Measurements from ENCODE around the gene CBARP.

Gene CBARP

DNA sequence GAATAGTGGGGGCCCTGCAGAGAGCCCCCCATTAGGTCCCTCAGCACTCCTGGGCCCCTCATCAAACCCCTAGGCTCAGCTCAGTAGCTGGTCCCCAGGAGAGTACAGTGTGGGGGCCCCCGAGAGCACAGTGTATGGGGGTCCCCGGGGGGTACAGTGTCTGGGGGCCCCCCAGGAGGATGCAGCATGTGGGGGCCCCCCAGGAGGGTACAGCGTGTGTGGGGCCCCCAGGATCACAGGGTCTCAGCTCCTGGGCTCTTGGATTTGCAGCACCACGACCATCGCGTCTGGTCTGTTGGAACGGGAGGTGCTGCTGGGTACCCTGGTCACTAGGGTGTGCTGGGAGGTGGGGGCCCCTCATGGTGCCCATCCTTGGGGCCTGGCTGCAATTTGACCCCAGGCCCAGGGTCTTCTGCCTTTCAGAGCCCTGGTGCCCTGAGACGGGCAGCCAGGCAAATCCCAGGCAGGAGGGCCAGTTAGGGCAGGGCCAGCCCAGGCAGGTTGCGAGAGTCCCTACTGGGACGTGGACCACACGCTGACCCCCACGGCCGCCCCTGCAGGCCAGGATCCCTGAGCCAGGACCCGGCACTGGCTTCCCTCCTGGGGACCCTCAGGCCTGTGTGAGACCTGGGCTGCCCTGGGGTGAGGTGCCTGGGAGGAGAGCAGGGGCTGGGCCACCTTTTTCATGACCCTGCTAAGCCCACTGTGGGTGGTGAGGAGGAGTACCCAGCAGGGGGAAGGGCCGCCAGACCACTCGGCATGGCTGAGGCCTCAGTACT, 13.6 kb downstream of the CBARP start:
- Histone ChIP-seq H3K36me3 (ENCODE audit: insufficient read depth, low read length) (no peaks in the 10 kb centered on the region; the same call in 1 of the 2 replicates), H3K9me3 (ENCODE audit: low read depth, low read length) (no peaks in the 10 kb centered on the region), H3K9ac (ENCODE audit: insufficient read length) (no peak overlapping the region), H3K27ac (no peak overlapping the region), H3K4me3 (no peak overlapping the region)
- DNase-seq (ENCODE audit: low read depth, low spot score), result no peak
- TF ChIP-seq FOXP2 (optimal IDR thresholded peaks at IDR 0.05; ENCODE audit: control extremely low read depth, extremely low read length, insufficient read depth) (no peak), EZH2 (IDR thresholded peaks at IDR 0.05) (no peak), POLR2AphosphoS5 (IDR thresholded peaks at IDR 0.05; ENCODE audit: borderline replicate concordance, low read depth, low read length) (no peak)

DNA sequence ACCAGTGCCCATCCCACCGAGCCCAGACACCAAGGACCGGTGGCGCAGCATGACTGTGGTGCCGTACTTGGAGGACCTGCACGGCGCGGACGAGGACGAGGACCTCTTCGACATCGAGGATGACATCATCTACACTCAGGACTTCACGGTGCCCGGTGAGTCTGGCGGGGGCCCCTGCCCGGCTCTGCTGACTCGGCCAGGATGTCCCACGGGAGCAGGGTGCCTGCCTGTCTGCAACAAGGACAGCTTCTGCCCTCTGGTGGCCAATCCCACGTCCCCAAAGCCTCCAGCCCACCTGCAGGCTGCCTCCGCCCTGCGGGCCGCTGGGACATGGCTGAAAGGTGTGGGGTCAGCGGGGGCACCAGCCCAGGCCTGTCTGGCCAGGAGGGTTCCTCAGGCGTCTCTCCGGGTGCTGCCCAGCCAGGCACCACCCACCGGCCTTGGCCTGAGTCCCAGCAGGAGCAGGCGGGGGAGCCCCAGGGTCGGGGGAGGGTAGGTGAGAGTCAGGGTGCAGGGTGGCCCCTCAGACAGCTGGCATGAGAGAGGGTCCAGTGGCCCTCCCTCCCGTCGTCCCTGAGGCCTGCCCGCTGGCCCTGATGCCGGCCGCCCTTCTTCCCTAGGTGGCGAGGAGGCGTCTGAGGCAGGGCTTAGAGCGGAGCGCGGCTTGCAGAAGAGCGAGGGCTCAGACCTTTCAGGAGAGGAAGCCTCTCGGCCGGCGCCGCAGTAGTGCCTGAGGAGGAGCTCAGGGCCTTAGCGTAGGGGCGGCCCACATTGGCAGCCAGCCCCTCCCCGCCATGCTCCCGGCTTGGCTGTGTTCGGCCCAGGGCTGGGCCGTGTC, 14.6 kb downstream of the CBARP start:
- H3K9me3 ChIP-seq (ENCODE audit: low read depth, low read length), result no peaks in the 10 kb centered on the region
- TF ChIP-seq EZH2 (IDR thresholded peaks at IDR 0.05), result no peak
- no peak for TF ChIP-seq FOXP2 (optimal IDR thresholded peaks at IDR 0.05; ENCODE audit: control extremely low read depth, extremely low read length, insufficient read depth)
- TF ChIP-seq POLR2AphosphoS5 (IDR thresholded peaks at IDR 0.05; ENCODE audit: borderline replicate concordance, low read depth, low read length), result no peak
- no peak overlapping the region for H3K4me3 ChIP-seq
- DNase-seq (ENCODE audit: low read depth, low spot score), result no peak
- no peak overlapping the region for H3K9ac ChIP-seq (ENCODE audit: insufficient read length)
- H3K36me3 ChIP-seq (ENCODE audit: insufficient read depth, low read length), result no peaks in the 10 kb centered on the region; the same call in 1 of the 2 replicates
- H3K27ac ChIP-seq, result no peak overlapping the region

- Histone ChIP-seq H3K9ac (ENCODE audit: insufficient read length) (no peak overlapping the region), H3K4me3 (no peak overlapping the region), H3K36me3 (ENCODE audit: insufficient read depth, low read length) (no peaks in the 10 kb centered on the region; the same call in 1 of the 2 replicates), H3K27ac (no peak overlapping the region), H3K9me3 (ENCODE audit: low read depth, low read length) (no peaks in the 10 kb centered on the region)
- DNase-seq (ENCODE audit: low read depth, low spot score), result no peak
- no peak for TF ChIP-seq FOXP2 (optimal IDR thresholded peaks at IDR 0.05; ENCODE audit: control extremely low read depth, extremely low read length, insufficient read depth)
- TF ChIP-seq POLR2AphosphoS5 (IDR thresholded peaks at IDR 0.05; ENCODE audit: borderline replicate concordance, low read depth, low read length), result no peak
- no peak for TF ChIP-seq EZH2 (IDR thresholded peaks at IDR 0.05)
Measured at GRCh38 chr19:1222394-1222793, 15.4 kb downstream of the CBARP start.

DNA sequence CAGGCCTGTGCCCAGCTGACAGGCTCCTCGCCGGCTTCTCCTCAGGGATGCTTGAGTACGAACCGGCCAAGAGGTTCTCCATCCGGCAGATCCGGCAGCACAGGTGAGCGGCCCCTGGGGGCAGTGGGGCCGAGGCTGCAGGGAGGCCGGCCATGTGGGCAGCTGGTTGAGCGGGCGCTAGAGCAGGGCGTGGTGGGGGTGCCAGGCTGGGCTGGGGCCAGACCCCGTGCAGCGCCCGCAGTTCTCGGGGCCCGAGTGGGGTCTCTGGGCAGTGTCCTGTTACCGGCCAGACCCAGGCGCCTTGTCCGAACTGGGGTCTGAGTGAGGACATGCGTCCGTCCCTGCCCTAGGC, 15.9 kb downstream of the CBARP start:
- H3K27ac ChIP-seq, result no peak overlapping the region
- no peak overlapping the region for H3K9ac ChIP-seq (ENCODE audit: insufficient read length)
- no peak for TF ChIP-seq POLR2AphosphoS5 (IDR thresholded peaks at IDR 0.05; ENCODE audit: borderline replicate concordance, low read depth, low read length)
- no peak for TF ChIP-seq EZH2 (IDR thresholded peaks at IDR 0.05)
- TF ChIP-seq FOXP2 (optimal IDR thresholded peaks at IDR 0.05; ENCODE audit: control extremely low read depth, extremely low read length, insufficient read depth), result no peak
- no peaks in the 10 kb centered on the region for H3K9me3 ChIP-seq (ENCODE audit: low read depth, low read length)
- no peak for DNase-seq (ENCODE audit: low read depth, low spot score)
- no peak overlapping the region for H3K4me3 ChIP-seq
- no peaks in the 10 kb centered on the region; the same call in 1 of the 2 replicates for H3K36me3 ChIP-seq (ENCODE audit: insufficient read depth, low read length)

- no peak overlapping the region for H3K4me3 ChIP-seq
- TF ChIP-seq EZH2 (IDR thresholded peaks at IDR 0.05) (no peak), FOXP2 (optimal IDR thresholded peaks at IDR 0.05; ENCODE audit: control extremely low read depth, extremely low read length, insufficient read depth) (no peak), POLR2AphosphoS5 (IDR thresholded peaks at IDR 0.05; ENCODE audit: borderline replicate concordance, low read depth, low read length) (no peak)
- no peak overlapping the region for H3K27ac ChIP-seq
- H3K9ac ChIP-seq (ENCODE audit: insufficient read length), result no peak overlapping the region
- no peaks in the 10 kb centered on the region for H3K9me3 ChIP-seq (ENCODE audit: low read depth, low read length)
- no peaks in the 10 kb centered on the region; the same call in 1 of the 2 replicates for H3K36me3 ChIP-seq (ENCODE audit: insufficient read depth, low read length)
- DNase-seq (ENCODE audit: low read depth, low spot score), result no peak
Measured at GRCh38 chr19:1220976-1221903, 16.6 kb downstream of the CBARP start.

DNA sequence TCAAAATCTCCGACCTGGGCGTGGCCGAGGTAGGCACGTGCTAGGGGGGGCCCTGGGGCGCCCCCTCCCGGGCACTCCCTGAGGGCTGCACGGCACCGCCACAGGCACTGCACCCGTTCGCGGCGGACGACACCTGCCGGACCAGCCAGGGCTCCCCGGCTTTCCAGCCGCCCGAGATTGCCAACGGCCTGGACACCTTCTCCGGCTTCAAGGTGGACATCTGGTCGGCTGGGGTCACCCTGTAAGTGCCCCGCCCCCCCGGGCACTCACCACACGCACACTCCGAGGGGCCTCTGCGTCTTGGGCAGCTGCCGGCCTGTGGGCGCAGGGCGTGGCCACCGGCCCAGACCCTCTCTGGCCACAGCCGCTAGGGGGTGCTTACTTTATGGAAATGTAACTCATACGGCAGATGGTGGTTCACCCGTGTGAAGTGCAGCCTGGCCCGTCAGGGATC, 17.3 kb downstream of the CBARP start:
- no peak overlapping the region for H3K9ac ChIP-seq (ENCODE audit: insufficient read length)
- no peak for DNase-seq (ENCODE audit: low read depth, low spot score)
- H3K36me3 ChIP-seq (ENCODE audit: insufficient read depth, low read length), result no peaks in the 10 kb centered on the region; the same call in 1 of the 2 replicates
- H3K27ac ChIP-seq, result no peak overlapping the region
- TF ChIP-seq POLR2AphosphoS5 (IDR thresholded peaks at IDR 0.05; ENCODE audit: borderline replicate concordance, low read depth, low read length), result no peak
- no peak for TF ChIP-seq EZH2 (IDR thresholded peaks at IDR 0.05)
- TF ChIP-seq FOXP2 (optimal IDR thresholded peaks at IDR 0.05; ENCODE audit: control extremely low read depth, extremely low read length, insufficient read depth), result no peak
- no peaks in the 10 kb centered on the region for H3K9me3 ChIP-seq (ENCODE audit: low read depth, low read length)
- H3K4me3 ChIP-seq, result no peak overlapping the region

GRCh38 chr19:1219786-1220476, 17.9 kb downstream of the CBARP start:
- Histone ChIP-seq H3K36me3 (ENCODE audit: insufficient read depth, low read length) (no peaks in the 10 kb centered on the region; the same call in 1 of the 2 replicates), H3K27ac (no peak overlapping the region), H3K9me3 (ENCODE audit: low read depth, low read length) (no peaks in the 10 kb centered on the region), H3K4me3 (no peak overlapping the region), H3K9ac (ENCODE audit: insufficient read length) (no peak overlapping the region)
- TF ChIP-seq EZH2 (IDR thresholded peaks at IDR 0.05) (no peak), FOXP2 (optimal IDR thresholded peaks at IDR 0.05; ENCODE audit: control extremely low read depth, extremely low read length, insufficient read depth) (no peak), POLR2AphosphoS5 (IDR thresholded peaks at IDR 0.05; ENCODE audit: borderline replicate concordance, low read depth, low read length) (no peak)
- no peak for DNase-seq (ENCODE audit: low read depth, low spot score)
